ENCODE results near the gene LDLRAD3. TPM values are rescaled to one million over a fixed set of nuclear protein-coding genes. Genes with fewer than 3 reads are reported as not detected.
A peak's percentile ranks its signal among the peaks of the same experiment; 100 is the strongest.

The LDLRAD3 gene
- total and polyA plus RNA-seq, 4 donors = 2.3 to 19.6 (median 10.8) TPM

- Histone ChIP-seq H3K9me3 (ENCODE audit: control insufficient read depth, low read length) (no peaks in the 10 kb centered on the region), H3K4me3 (ENCODE audit: low read length in 2 of 2) (no peak overlapping the region), H3K27ac (ENCODE audit: low read depth in 1 of 2, low read length in 2 of 2) (no peak overlapping the region), H3K4me1 (ENCODE audit: control insufficient read depth in 1 of 2, insufficient read depth in 2 of 2, low read length in 2 of 2) (no peaks in the 10 kb centered on the region), H3K27me3 (ENCODE audit: control insufficient read depth in 1 of 2, insufficient read depth in 2 of 2, low read length in 1 of 2) (no peaks in the 10 kb centered on the region), H3K36me3 (ENCODE audit: control insufficient read depth in 1 of 2, insufficient read depth in 2 of 2, low read length in 1 of 2) (no peaks in the 10 kb centered on the region)
- WGBS, 2 donors = 95 to 96% methylated on average over 3 of the region's 3 CpGs
- ATAC-seq (ENCODE audit: low FRiP score) = no peak
- DNase-seq = no peak
- intact Hi-C loops (cut with DNase I) = no loop called here
These were observed 272.3 kb downstream of the LDLRAD3 start for GRCh38 chr11:36216061-36216615.

GRCh38 chr11:36218283-36218921 lies 274.5 kb downstream of the LDLRAD3 start:
- ATAC-seq (ENCODE audit: low FRiP score) = no peak
- H3K4me3 ChIP-seq (ENCODE audit: low read length in 2 of 2) = no peak overlapping the region
- no peak for DNase-seq
- H3K4me1 ChIP-seq (ENCODE audit: control insufficient read depth in 1 of 2, insufficient read depth in 2 of 2, low read length in 2 of 2) = no peaks in the 10 kb centered on the region
- intact Hi-C loops (cut with DNase I) = no loop called here
- H3K27me3 ChIP-seq (ENCODE audit: control insufficient read depth in 1 of 2, insufficient read depth in 2 of 2, low read length in 1 of 2) = no peaks in the 10 kb centered on the region
- WGBS, 2 donors = 94 to 97% methylated on average over 4 of the region's 4 CpGs
- H3K36me3 ChIP-seq (ENCODE audit: control insufficient read depth in 1 of 2, insufficient read depth in 2 of 2, low read length in 1 of 2) = no peaks in the 10 kb centered on the region
- H3K9me3 ChIP-seq (ENCODE audit: control insufficient read depth, low read length) = no peaks in the 10 kb centered on the region
- no peak overlapping the region for H3K27ac ChIP-seq (ENCODE audit: low read depth in 1 of 2, low read length in 2 of 2)

DNA sequence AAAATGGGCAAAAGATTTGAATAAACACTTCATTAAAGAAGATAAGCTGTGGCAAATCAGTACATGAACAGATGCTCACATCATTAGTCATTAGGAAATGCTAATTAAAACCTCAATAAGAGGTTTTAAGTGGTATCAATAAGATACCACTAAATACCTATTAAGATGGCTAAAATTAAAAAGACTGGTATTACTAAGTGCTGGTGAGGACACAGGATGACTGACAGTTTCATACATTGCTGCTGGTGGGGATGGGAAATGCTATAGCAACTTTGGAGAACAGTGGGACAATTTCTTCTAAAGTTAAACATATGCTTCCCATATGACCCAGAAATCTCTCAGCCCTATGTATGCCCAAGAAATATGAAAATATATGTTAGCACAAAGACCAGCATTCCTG lies 276.1 kb downstream of the LDLRAD3 start:
- Histone ChIP-seq H3K27me3 (ENCODE audit: control insufficient read depth in 1 of 2, insufficient read depth in 2 of 2, low read length in 1 of 2) (no peaks in the 10 kb centered on the region), H3K27ac (ENCODE audit: low read depth in 1 of 2, low read length in 2 of 2) (no peak overlapping the region), H3K4me3 (ENCODE audit: low read length in 2 of 2) (no peak overlapping the region), H3K36me3 (ENCODE audit: control insufficient read depth in 1 of 2, insufficient read depth in 2 of 2, low read length in 1 of 2) (no peaks in the 10 kb centered on the region), H3K9me3 (ENCODE audit: control insufficient read depth, low read length) (no peaks in the 10 kb centered on the region), H3K4me1 (ENCODE audit: control insufficient read depth in 1 of 2, insufficient read depth in 2 of 2, low read length in 2 of 2) (no peaks in the 10 kb centered on the region)
- intact Hi-C loops (cut with DNase I) = no loop called here
- ATAC-seq (ENCODE audit: low FRiP score) (no peak), DNase-seq (no peak)

DNA sequence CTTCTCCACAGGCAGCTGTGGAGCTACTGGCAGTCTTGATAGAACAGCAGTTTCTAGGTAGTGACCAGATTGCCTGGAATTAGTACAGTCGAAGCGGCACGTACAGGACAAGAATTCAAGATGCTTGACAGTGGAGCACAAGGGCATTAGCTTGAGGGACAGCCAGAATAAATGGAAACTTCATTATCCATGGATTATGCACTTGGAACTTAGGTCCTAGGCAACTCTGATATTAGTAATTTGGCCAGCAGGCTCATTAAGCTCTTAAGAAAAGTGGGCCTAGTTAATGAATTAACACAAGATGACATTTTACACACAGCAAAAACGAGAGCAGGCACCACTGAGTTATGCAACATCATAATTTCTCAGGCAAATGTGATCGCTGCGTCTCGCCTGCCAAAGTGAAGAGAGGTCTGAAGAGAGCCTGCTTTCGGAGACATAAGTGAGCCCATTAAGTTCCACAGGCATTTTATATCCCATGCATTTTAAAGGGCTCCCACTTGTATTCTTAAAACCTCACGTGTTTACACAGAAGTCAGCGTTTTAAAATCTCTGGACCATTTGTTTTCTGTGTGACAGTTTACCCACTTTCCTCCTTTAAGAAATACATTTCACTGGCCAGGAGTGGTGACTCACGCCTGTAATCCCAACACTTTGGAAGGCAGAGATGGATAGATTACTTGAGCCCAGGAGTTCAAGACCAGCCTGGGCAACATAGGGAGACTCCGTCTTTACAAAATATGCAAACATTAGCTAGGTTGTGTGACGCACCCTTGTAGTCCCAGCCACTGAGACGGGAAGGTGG lies 279.2 kb downstream of the LDLRAD3 start:
- Histone ChIP-seq H3K36me3 (ENCODE audit: control insufficient read depth in 1 of 2, insufficient read depth in 2 of 2, low read length in 1 of 2) (no peaks in the 10 kb centered on the region), H3K27me3 (ENCODE audit: control insufficient read depth in 1 of 2, insufficient read depth in 2 of 2, low read length in 1 of 2) (no peaks in the 10 kb centered on the region), H3K4me1 (ENCODE audit: control insufficient read depth in 1 of 2, insufficient read depth in 2 of 2, low read length in 2 of 2) (no peaks in the 10 kb centered on the region), H3K27ac (ENCODE audit: low read depth in 1 of 2, low read length in 2 of 2) (no peak overlapping the region), H3K4me3 (ENCODE audit: low read length in 2 of 2) (no peak overlapping the region), H3K9me3 (ENCODE audit: control insufficient read depth, low read length) (no peaks in the 10 kb centered on the region)
- intact Hi-C loops (cut with DNase I) = no loop called here
- 51 to 59% methylated on average over 14 of the region's 14 CpGs for WGBS, 2 donors
- ATAC-seq (ENCODE audit: low FRiP score) (no peak), DNase-seq (no peak)

- Histone ChIP-seq H3K27ac (ENCODE audit: low read depth in 1 of 2, low read length in 2 of 2) (no peak overlapping the region), H3K36me3 (ENCODE audit: control insufficient read depth in 1 of 2, insufficient read depth in 2 of 2, low read length in 1 of 2) (no peaks in the 10 kb centered on the region), H3K4me1 (ENCODE audit: control insufficient read depth in 1 of 2, insufficient read depth in 2 of 2, low read length in 2 of 2) (no peaks in the 10 kb centered on the region), H3K9me3 (ENCODE audit: control insufficient read depth, low read length) (no peaks in the 10 kb centered on the region), H3K4me3 (ENCODE audit: low read length in 2 of 2) (no peak overlapping the region), H3K27me3 (ENCODE audit: control insufficient read depth in 1 of 2, insufficient read depth in 2 of 2, low read length in 1 of 2) (no peaks in the 10 kb centered on the region)
- DNase-seq (no peak), ATAC-seq (ENCODE audit: low FRiP score) (no peak)
- 80 to 86% methylated on average over 5 of the region's 5 CpGs for WGBS, 2 donors
- intact Hi-C loops (cut with DNase I) = no loop called here
These were observed 280.5 kb downstream of the LDLRAD3 start for GRCh38 chr11:36224209-36224882.

GRCh38 chr11:36227044-36227443 lies 283.2 kb downstream of the LDLRAD3 start:
- no peak for DNase-seq
- Histone ChIP-seq H3K36me3 (ENCODE audit: control insufficient read depth in 1 of 2, insufficient read depth in 2 of 2, low read length in 1 of 2) (no peaks in the 10 kb centered on the region), H3K27ac (ENCODE audit: low read depth in 1 of 2, low read length in 2 of 2) (no peak overlapping the region), H3K9me3 (ENCODE audit: control insufficient read depth, low read length) (no peaks in the 10 kb centered on the region), H3K4me3 (ENCODE audit: low read length in 2 of 2) (no peak overlapping the region), H3K27me3 (ENCODE audit: control insufficient read depth in 1 of 2, insufficient read depth in 2 of 2, low read length in 1 of 2) (no peaks in the 10 kb centered on the region), H3K4me1 (ENCODE audit: control insufficient read depth in 1 of 2, insufficient read depth in 2 of 2, low read length in 2 of 2) (peaks cover 0 to 2% of the 10 kb centered on the region in 2 donors)
- no peak for ATAC-seq (ENCODE audit: low FRiP score)
- 96 to 100% methylated on average over 15 of the region's 15 CpGs for WGBS, 2 donors
- intact Hi-C loops (cut with DNase I) = no loop called here

GRCh38 chr11:36228689-36229088 lies 284.8 kb downstream of the LDLRAD3 start:
- Histone ChIP-seq H3K4me1 (ENCODE audit: control insufficient read depth in 1 of 2, insufficient read depth in 2 of 2, low read length in 2 of 2) (peaks cover 0 to 2% of the 10 kb centered on the region in 2 donors), H3K4me3 (ENCODE audit: low read length in 2 of 2) (no peak overlapping the region), H3K9me3 (ENCODE audit: control insufficient read depth, low read length) (no peaks in the 10 kb centered on the region), H3K27ac (ENCODE audit: low read depth in 1 of 2, low read length in 2 of 2) (no peak overlapping the region), H3K27me3 (ENCODE audit: control insufficient read depth in 1 of 2, insufficient read depth in 2 of 2, low read length in 1 of 2) (no peaks in the 10 kb centered on the region), H3K36me3 (ENCODE audit: control insufficient read depth in 1 of 2, insufficient read depth in 2 of 2, low read length in 1 of 2) (no peaks in the 10 kb centered on the region)
- 45 to 63% methylated on average over 8 of the region's 8 CpGs for WGBS, 2 donors
- intact Hi-C loops (cut with DNase I) = no loop called here
- peak in 1 of 2 donors; percentile 46 for DNase-seq
- no peak for ATAC-seq (ENCODE audit: low FRiP score)

DNA sequence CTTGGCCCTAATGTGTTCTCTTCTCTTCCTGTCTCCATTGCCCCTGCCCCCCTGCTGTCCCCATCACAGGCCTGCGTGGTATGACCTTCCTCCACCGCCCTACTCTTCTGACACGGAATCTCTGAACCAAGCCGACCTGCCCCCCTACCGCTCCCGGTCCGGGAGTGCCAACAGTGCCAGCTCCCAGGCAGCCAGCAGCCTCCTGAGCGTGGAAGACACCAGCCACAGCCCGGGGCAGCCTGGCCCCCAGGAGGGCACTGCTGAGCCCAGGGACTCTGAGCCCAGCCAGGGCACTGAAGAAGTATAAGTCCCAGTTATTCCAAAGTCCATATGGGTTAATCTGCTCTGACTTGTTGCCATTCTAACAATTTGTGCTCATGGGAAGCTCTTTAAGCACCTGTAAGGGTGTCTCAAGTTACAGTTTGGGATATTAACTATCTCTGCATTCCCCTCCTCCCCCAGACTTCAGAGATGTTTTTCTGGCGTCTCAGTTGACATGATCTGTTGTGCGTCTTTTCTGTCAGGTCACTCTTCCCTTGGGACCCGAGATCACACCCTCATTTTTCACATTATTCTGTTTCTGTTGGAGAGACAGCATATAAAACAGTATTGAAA lies 285.3 kb downstream of the LDLRAD3 start:
- Histone ChIP-seq H3K9me3 (ENCODE audit: control insufficient read depth, low read length) (no peaks in the 10 kb centered on the region), H3K36me3 (ENCODE audit: control insufficient read depth in 1 of 2, insufficient read depth in 2 of 2, low read length in 1 of 2) (no peaks in the 10 kb centered on the region), H3K27ac (ENCODE audit: low read depth in 1 of 2, low read length in 2 of 2) (no peak overlapping the region), H3K4me1 (ENCODE audit: control insufficient read depth in 1 of 2, insufficient read depth in 2 of 2, low read length in 2 of 2) (peaks cover 0 to 2% of the 10 kb centered on the region in 2 donors), H3K4me3 (ENCODE audit: low read length in 2 of 2) (no peak overlapping the region), H3K27me3 (ENCODE audit: control insufficient read depth in 1 of 2, insufficient read depth in 2 of 2, low read length in 1 of 2) (no peaks in the 10 kb centered on the region)
- DNase-seq (no peak), ATAC-seq (ENCODE audit: low FRiP score) (no peak)
- intact Hi-C loops (cut with DNase I) = no loop called here
- WGBS, 2 donors = 77 to 81% methylated on average over 12 of the region's 12 CpGs
